Activated CD4-positive, CD25-positive, alpha-beta regulatory T cell treated with anti-CD3 and anti-CD28 coated beads, Interleukin-2, amount 50 U/mL, for 24 hours (primary cell): ENCODE data around the gene TMEM82.

Experiments
- ATAC-seq, 2 donors: fragments of 150-1000 bp; cut with Tn5 transposase; one replicate each; pipeline ENCODE4 v1.10.0; 2021; ENCODE audit warnings: mild to moderate bottlenecking in 1 of 2, moderate library complexity in 1 of 2

TMEM82 gene

GRCh38 chr1:15736892-15737261 is 5.4 kb upstream of the TMEM82 start:
- no peak for ATAC-seq

GRCh38 chr1:15737324-15738319 is 4.7 kb upstream of the TMEM82 start:
- no peak for ATAC-seq

- no peak for ATAC-seq
Measured at GRCh38 chr1:15738416-15739113, 3.7 kb upstream of the TMEM82 start.

GRCh38 chr1:15739259-15739658 is 3.0 kb upstream of the TMEM82 start:
- ATAC-seq: no peak

- no peak for ATAC-seq
Measured at GRCh38 chr1:15739745-15740144, 2.6 kb upstream of the TMEM82 start.

GRCh38 chr1:15740924-15741850 is 1.1 kb upstream of the TMEM82 start:
- ATAC-seq: peak; percentile 74 to 77

- ATAC-seq: no peak
Measured at GRCh38 chr1:15744122-15744679, 1.9 kb downstream of the TMEM82 start.

- no peak for ATAC-seq
Measured at GRCh38 chr1:15747378-15747777, 5.1 kb downstream of the TMEM82 start.

GRCh38 chr1:15748264-15748663 is 6.0 kb downstream of the TMEM82 start:
- ATAC-seq: no peak

GRCh38 chr1:15748690-15749398 is 6.5 kb downstream of the TMEM82 start:
- no peak for ATAC-seq

GRCh38 chr1:15749399-15750291 is 7.3 kb downstream of the TMEM82 start:
- ATAC-seq: no peak

- ATAC-seq: no peak
Measured at GRCh38 chr1:15750924-15751323, 8.6 kb downstream of the TMEM82 start.

- no peak for ATAC-seq
Measured at GRCh38 chr1:15751717-15752116, 9.4 kb downstream of the TMEM82 start.

- no peak for ATAC-seq
Measured at GRCh38 chr1:15753776-15754175, 11.5 kb downstream of the TMEM82 start.

GRCh38 chr1:15755021-15755645 is 12.8 kb downstream of the TMEM82 start:
- no peak for ATAC-seq

- no peak for ATAC-seq
Measured at GRCh38 chr1:15755646-15756040, 13.3 kb downstream of the TMEM82 start.

GRCh38 chr1:15756143-15757015 is 14.1 kb downstream of the TMEM82 start:
- ATAC-seq: no peak

- no peak for ATAC-seq
Measured at GRCh38 chr1:15757016-15757543, 14.8 kb downstream of the TMEM82 start.
